Measurements from ENCODE around the gene LDHAL6B.

The LDHAL6B gene

GRCh38 chr15:59218710-59219109 lies 12.1 kb downstream of the LDHAL6B start:
- no peak for DNase-seq (ENCODE audit: low spot score)

GRCh38 chr15:59221511-59222505 lies 15.2 kb downstream of the LDHAL6B start:
- DNase-seq (ENCODE audit: low spot score): peak; percentile 82

GRCh38 chr15:59222906-59223550 lies 16.4 kb downstream of the LDHAL6B start:
- peak; percentile 24 for DNase-seq (ENCODE audit: low spot score)

GRCh38 chr15:59223736-59224135 lies 17.1 kb downstream of the LDHAL6B start:
- DNase-seq (ENCODE audit: low spot score): no peak

GRCh38 chr15:59224474-59224873 lies 17.8 kb downstream of the LDHAL6B start:
- no peak for DNase-seq (ENCODE audit: low spot score)

GRCh38 chr15:59227021-59227420 lies 20.4 kb downstream of the LDHAL6B start:
- no peak for DNase-seq (ENCODE audit: low spot score)

GRCh38 chr15:59229015-59229414 lies 22.4 kb downstream of the LDHAL6B start:
- DNase-seq (ENCODE audit: low spot score): no peak

GRCh38 chr15:59229453-59229852 lies 22.8 kb downstream of the LDHAL6B start:
- no peak for DNase-seq (ENCODE audit: low spot score)

- DNase-seq (ENCODE audit: low spot score): no peak
Observed at GRCh38 chr15:59230531-59231055, 23.9 kb downstream of the LDHAL6B start.

GRCh38 chr15:59232476-59232875 lies 25.8 kb downstream of the LDHAL6B start:
- DNase-seq (ENCODE audit: low spot score): peak; percentile 80

GRCh38 chr15:59236394-59236793 lies 29.8 kb downstream of the LDHAL6B start:
- no peak for DNase-seq (ENCODE audit: low spot score)

GRCh38 chr15:59237119-59237855 lies 30.6 kb downstream of the LDHAL6B start:
- DNase-seq (ENCODE audit: low spot score): no peak

GRCh38 chr15:59237924-59238331 lies 31.3 kb downstream of the LDHAL6B start:
- DNase-seq (ENCODE audit: low spot score): no peak

- no peak for DNase-seq (ENCODE audit: low spot score)
Observed at GRCh38 chr15:59240036-59240435, 33.4 kb downstream of the LDHAL6B start.

- DNase-seq (ENCODE audit: low spot score): no peak
Observed at GRCh38 chr15:59242649-59243048, 36.0 kb downstream of the LDHAL6B start.

- no peak for DNase-seq (ENCODE audit: low spot score)
Observed at GRCh38 chr15:59243622-59244021, 37.0 kb downstream of the LDHAL6B start.

- DNase-seq (ENCODE audit: low spot score): no peak
Observed at GRCh38 chr15:59244337-59244736, 37.7 kb downstream of the LDHAL6B start.

GRCh38 chr15:59245559-59245958 lies 38.9 kb downstream of the LDHAL6B start:
- DNase-seq (ENCODE audit: low spot score): no peak

- DNase-seq (ENCODE audit: low spot score): peak; percentile 57
Observed at GRCh38 chr15:59247364-59247763, 40.7 kb downstream of the LDHAL6B start.

GRCh38 chr15:59249816-59250215 lies 43.2 kb downstream of the LDHAL6B start:
- DNase-seq (ENCODE audit: low spot score): no peak

- no peak for DNase-seq (ENCODE audit: low spot score)
Observed at GRCh38 chr15:59250249-59250648, 43.6 kb downstream of the LDHAL6B start.

Data from hepatic stellate cell (primary cell).